HCT116 (cell line): ENCODE results near the gene CA12. TPM values are rescaled to one million over a fixed set of nuclear protein-coding genes. Genes with fewer than 3 reads are reported as not detected.
A peak's percentile ranks its signal among the peaks of the same experiment; 100 is the strongest.

Experiments
- ATAC-seq: fragments of 200-7000 bp; cut with Tn5 transposase; 2 replicates; pipeline ENCODE4 v1.9.1; 2020; ENCODE audit warnings: mild to moderate bottlenecking, moderate library complexity
- BruUV-seq: library from RNA; stranded (reverse); fragments of 400-500 nt; replicated peaks from 2 replicates; lab custom pipeline; 2021; lab: Mats Ljungman, UMichigan
- CTCF ChIA-PET: fragments of 300-600 bp; sonication (Branson Sonifier 250); formaldehyde crosslinking; loops from one replicate; lab custom pipeline; 2021; ENCODE audit warnings: antibody characterized with exemption; lab: Charles Lee
- POLR2A ChIA-PET: fragments of 300-600, 350-600 bp; sonication (Branson Sonifier 250); formaldehyde crosslinking; loops from one replicate; lab custom pipeline; 2021; ENCODE audit warnings: antibody characterized with exemption; lab: Charles Lee
- RAD21 ChIA-PET, 2 experiments: fragments of 300-600 bp; sonication (Branson Sonifier 250); formaldehyde crosslinking; loops; one replicate each; lab custom pipeline; 2023; ENCODE audit warnings: low total read pairs in 2 of 2; ENCODE audit not compliant: uncharacterized antibody in 2 of 2, unreplicated experiment in 2 of 2, low non-redundant PET in 1 of 2; lab: Charles Lee
- DNase-seq: peaks from one replicate; pipeline ENCODE4 v3.0.0-alpha.2; 2010; ENCODE audit warnings: low read depth, low spot score
- H2AFZ ChIP-seq: fragments of 200-600 bp; shearing (Covaris generic), sonication (generic); 2 replicates; pipeline ENCODE4 v1.6.1; 2017; ENCODE audit warnings: low read depth, mixed run types, mixed read lengths, antibody characterized with exemption, low read length; ENCODE audit not compliant: poor library complexity, severe bottlenecking
- H3K27ac ChIP-seq: 2 replicates; pipeline ENCODE4 v1.5.1; 2012; ENCODE audit warnings: low read depth, low read length
- H3K27me3 ChIP-seq: fragments of 200-600 bp; sonication (generic); 2 replicates; pipeline ENCODE4 v1.6.1; 2016; ENCODE audit warnings: mixed run types, low read length, mixed read lengths; ENCODE audit not compliant: insufficient read depth
- H3K36me3 ChIP-seq, 2 experiments: fragments of 200-500 bp in 1 of 2; fragments of 200-600 bp in 1 of 2; sonication (Bioruptor generic) in 1 of 2; sonication (generic) in 1 of 2; 2 replicates each; pipeline versions ENCODE4 v1.5.1 to v1.6.1; 2014 to 2016; ENCODE audit warnings: low read length in 2 of 2, inconsistent platforms in 1 of 2, mixed read lengths in 1 of 2, mixed run types in 1 of 2; ENCODE audit not compliant: insufficient read depth in 2 of 2, control insufficient read depth in 1 of 2
- H3K4me1 ChIP-seq, 2 experiments: fragments of 200-600 bp in 1 of 2; sonication (generic) in 1 of 2; 2 replicates each; pipeline versions ENCODE4 v1.5.1 to v1.6.1; 2012 to 2017; ENCODE audit warnings: low read length in 2 of 2, inconsistent platforms in 1 of 2, mild to moderate bottlenecking in 1 of 2, mixed read lengths in 1 of 2, mixed run types in 1 of 2, moderate library complexity in 1 of 2; ENCODE audit not compliant: insufficient read depth in 2 of 2, control insufficient read depth in 1 of 2
- H3K4me2 ChIP-seq: fragments of 200-600 bp; sonication (generic); 2 replicates; pipeline ENCODE4 v1.6.1; 2017; ENCODE audit warnings: mixed run types, low read length, mixed read lengths
- H3K4me3 ChIP-seq, 2 experiments: fragments of 200-600 bp in 1 of 2; sonication (generic) in 1 of 2; replicated peaks in 1 of 2; 2 replicates each; pipeline ENCODE4 v1.5.1; 2011 to 2016; ENCODE audit warnings: low read length in 2 of 2, control low read depth in 1 of 2, low read depth in 1 of 2, mild to moderate bottlenecking in 1 of 2, mixed read lengths in 1 of 2, mixed run types in 1 of 2
- H3K79me2 ChIP-seq: fragments of 200-600 bp; sonication (generic); 2 replicates; pipeline ENCODE4 v1.6.1; 2017; ENCODE audit warnings: mild to moderate bottlenecking, mixed run types, low read length, moderate library complexity, mixed read lengths; ENCODE audit not compliant: insufficient read depth
- H3K9ac ChIP-seq: fragments of 200-600 bp; sonication (generic); 2 replicates; pipeline ENCODE4 v1.6.1; 2016; ENCODE audit warnings: low read length, mixed read lengths
- H3K9me2 ChIP-seq: fragments of 200-600 bp; sonication (generic), shearing (Covaris generic); 2 replicates; pipeline ENCODE4 v1.6.1; 2017; ENCODE audit warnings: mixed run types, mild to moderate bottlenecking, moderate library complexity; ENCODE audit not compliant: insufficient read depth
- H3K9me3 ChIP-seq, 2 experiments: fragments of 200-500 bp in 1 of 2; fragments of 200-600 bp in 1 of 2; sonication (Bioruptor generic) in 1 of 2; sonication (generic) in 1 of 2; 2 replicates each; pipeline ENCODE4 v1.6.1; 2014 to 2017; ENCODE audit warnings: low read length in 2 of 2, mixed read lengths in 2 of 2, inconsistent platforms in 1 of 2, low read depth in 1 of 2, mild to moderate bottlenecking in 1 of 2, mixed run types in 1 of 2, moderate library complexity in 1 of 2; ENCODE audit not compliant: control insufficient read depth in 1 of 2, insufficient read depth in 1 of 2
- H4K20me1 ChIP-seq: fragments of 200-600 bp; sonication (generic), shearing (Covaris generic); 2 replicates; pipeline ENCODE4 v1.6.1; 2017; ENCODE audit warnings: mixed run types, mild to moderate bottlenecking, moderate library complexity; ENCODE audit not compliant: insufficient read depth
- CBX3 ChIP-seq: IDR thresholded peaks from 2 replicates; pipeline ENCODE4 v1.6.1; 2012; ENCODE audit warnings: low read depth
- EZH2 ChIP-seq: fragments of 200-600 bp; sonication (generic); IDR thresholded peaks from 2 replicates; pipeline ENCODE4 v1.6.1; 2017; ENCODE audit warnings: antibody characterized with exemption, mixed run types
- FOSL1 ChIP-seq: IDR thresholded peaks from 2 replicates; pipeline ENCODE4 v1.6.1; 2012; ENCODE audit warnings: low read depth
- POLR2AphosphoS5 ChIP-seq: IDR thresholded peaks from 2 replicates; pipeline ENCODE4 v1.6.1; 2011; ENCODE audit warnings: mild to moderate bottlenecking, low read depth, low read length, moderate library complexity
- intact Hi-C: fragments of 100-400 bp; cut with micrococcal nuclease; formaldehyde crosslinking; loops from 2 replicates; pipeline ENCODE4 v1.10.0; 2022
- total RNA-seq: library from RNA; stranded (reverse); gene quantifications from one replicate; pipeline ENCODE4 v1.2.1, GENCODE V29; 2021; ENCODE audit not compliant: unreplicated experiment

Gene CA12
- total RNA-seq, 1 experiment from 2014 or later: 1.8 TPM

GRCh38 chr15:63332367-63333124 lies 49.1 kb downstream of the CA12 start:
- peak; percentile 47; the same call in 1 of the 2 replicates for ATAC-seq
- ChIA-PET RAD21 (no interaction called here), POLR2A (interaction anchor here (1.3 kb wide), 1 partner anchor 16 kb away, joined by 3 read pairs; no protein-coding TSS in a partner anchor), CTCF (no interaction called here)
- peak; percentile 28 for DNase-seq
- H3K27ac ChIP-seq: no peak overlapping the region
- no peak overlapping the region for H2AFZ ChIP-seq
- no peak overlapping the region for H3K9ac ChIP-seq
- no peaks in the 10 kb centered on the region for H4K20me1 ChIP-seq
- H3K9me3 ChIP-seq: no peaks in the 10 kb centered on the region
- intact Hi-C loops: no loop called here
- no peaks in the 10 kb centered on the region for H3K79me2 ChIP-seq
- H3K4me3 ChIP-seq: no peak overlapping the region
- peaks cover 0 to 16% of the 10 kb centered on the region in 2 experiments; a peak in 2 of 4 replicates for H3K4me1 ChIP-seq
- BruUV-seq: no TSS peak
- H3K4me2 ChIP-seq: peak overlapping the region; percentile 27; the same call in 1 of the 2 replicates
- no peaks in the 10 kb centered on the region for H3K27me3 ChIP-seq
- no peaks in the 10 kb centered on the region for H3K36me3 ChIP-seq
- 0 out of 2 replicates have a peak, but pooled peaks have one; percentile 14 for TF ChIP-seq FOSL1
- TF ChIP-seq CBX3: no peak
- H3K9me2 ChIP-seq: no peaks in the 10 kb centered on the region

DNA sequence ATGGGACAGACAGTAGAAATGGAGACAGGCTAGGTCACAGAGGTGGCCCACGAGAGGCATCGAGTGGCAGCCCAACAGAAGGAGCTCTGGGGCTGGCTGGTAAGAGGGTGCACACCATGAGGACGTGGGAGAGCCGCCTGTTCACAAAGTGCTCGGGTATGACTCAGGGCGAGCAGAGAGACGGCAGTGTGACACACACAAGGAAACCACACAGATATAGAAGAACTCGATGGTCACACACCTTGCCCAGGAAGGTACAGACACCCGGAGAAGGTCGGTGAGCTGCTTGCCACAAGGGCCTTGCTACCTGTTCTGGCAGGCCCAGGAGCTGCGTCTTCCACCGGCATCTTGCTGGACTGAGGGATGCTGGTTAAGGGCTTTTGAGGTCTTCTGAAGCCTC lies 50.2 kb downstream of the CA12 start:
- DNase-seq: no peak
- Histone ChIP-seq H3K4me1 (peaks cover 0 to 16% of the 10 kb centered on the region in 2 experiments; a peak in 2 of 4 replicates), H3K9me2 (no peaks in the 10 kb centered on the region), H3K27ac (no peak overlapping the region), H3K4me2 (0 out of 2 replicates have a peak overlapping the region, but pooled peaks have one; percentile 10), H3K27me3 (no peaks in the 10 kb centered on the region), H3K36me3 (no peaks in the 10 kb centered on the region), H4K20me1 (no peaks in the 10 kb centered on the region), H3K4me3 (no peak overlapping the region), H3K79me2 (no peaks in the 10 kb centered on the region), H3K9ac (no peak overlapping the region), H2AFZ (no peak overlapping the region), H3K9me3 (no peaks in the 10 kb centered on the region)
- CTCF ChIA-PET: no interaction called here
- BruUV-seq: no TSS peak
- RAD21 ChIA-PET: no interaction called here
- TF ChIP-seq POLR2AphosphoS5 (no peak), EZH2 (no peak)
- intact Hi-C loops: no loop called here
- peak; percentile 55; the same call in 1 of the 2 replicates for ATAC-seq
- POLR2A ChIA-PET: no interaction called here
